Uterus (tissue), 2 donors: ENCODE measurements around the gene PDE3B.

Experiments used
- POLR2A ChIP-seq, 2 donors: fragments of 450-650 bp; IDR thresholded peaks; one replicate each; pipeline ENCODE4 v1.6.1; 2016; ENCODE audit warnings: antibody characterized with exemption in 2 of 2, mild to moderate bottlenecking in 1 of 2, moderate library complexity in 1 of 2
- TF ChIP-seq, protein P1 (sequence below), 4 experiments: fragments of 200-600 bp in 2 of 4; fragments of 450-650 bp in 2 of 4; sonication (generic) in 2 of 4; IDR thresholded peaks; one replicate each; pipeline ENCODE4 v1.5.1; 2016 to 2019; ENCODE audit warnings: antibody characterized with exemption in 4 of 4, mild to moderate bottlenecking in 2 of 4, moderate library complexity in 1 of 4

GRCh38 chr11:14756349-14756748 is 112.7 kb downstream of the PDE3B start:
- TF ChIP-seq, protein P1, sequence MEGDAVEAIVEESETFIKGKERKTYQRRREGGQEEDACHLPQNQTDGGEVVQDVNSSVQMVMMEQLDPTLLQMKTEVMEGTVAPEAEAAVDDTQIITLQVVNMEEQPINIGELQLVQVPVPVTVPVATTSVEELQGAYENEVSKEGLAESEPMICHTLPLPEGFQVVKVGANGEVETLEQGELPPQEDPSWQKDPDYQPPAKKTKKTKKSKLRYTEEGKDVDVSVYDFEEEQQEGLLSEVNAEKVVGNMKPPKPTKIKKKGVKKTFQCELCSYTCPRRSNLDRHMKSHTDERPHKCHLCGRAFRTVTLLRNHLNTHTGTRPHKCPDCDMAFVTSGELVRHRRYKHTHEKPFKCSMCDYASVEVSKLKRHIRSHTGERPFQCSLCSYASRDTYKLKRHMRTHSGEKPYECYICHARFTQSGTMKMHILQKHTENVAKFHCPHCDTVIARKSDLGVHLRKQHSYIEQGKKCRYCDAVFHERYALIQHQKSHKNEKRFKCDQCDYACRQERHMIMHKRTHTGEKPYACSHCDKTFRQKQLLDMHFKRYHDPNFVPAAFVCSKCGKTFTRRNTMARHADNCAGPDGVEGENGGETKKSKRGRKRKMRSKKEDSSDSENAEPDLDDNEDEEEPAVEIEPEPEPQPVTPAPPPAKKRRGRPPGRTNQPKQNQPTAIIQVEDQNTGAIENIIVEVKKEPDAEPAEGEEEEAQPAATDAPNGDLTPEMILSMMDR (IDR thresholded peaks at IDR 0.05), result no peak
- no peak for TF ChIP-seq POLR2A (IDR thresholded peaks at IDR 0.05)
